ENCODE results near the gene CYP3A5. TPM values are rescaled to one million over a fixed set of nuclear protein-coding genes. Genes with fewer than 3 reads are reported as not detected.

The CYP3A5 gene
- total and polyA plus RNA-seq, 2 of the 8 experiments (the other 6 are each of a cell fraction or from before 2014, with no cell fraction given) = 0.06 TPM; not detected in 1

DNA sequence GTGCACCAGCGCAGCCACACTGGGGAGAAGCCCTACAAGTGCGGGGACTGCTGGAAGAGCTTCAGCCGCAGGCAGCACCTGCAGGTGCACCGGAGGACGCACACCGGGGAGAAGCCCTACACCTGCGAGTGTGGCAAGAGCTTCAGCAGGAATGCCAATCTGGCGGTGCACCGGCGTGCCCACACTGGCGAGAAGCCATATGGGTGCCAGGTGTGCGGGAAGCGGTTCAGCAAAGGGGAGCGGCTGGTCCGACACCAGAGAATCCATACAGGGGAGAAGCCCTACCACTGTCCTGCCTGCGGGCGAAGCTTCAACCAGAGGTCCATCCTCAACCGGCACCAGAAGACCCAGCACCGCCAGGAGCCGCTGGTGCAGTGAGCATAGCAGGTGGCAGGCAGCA is 50.2 kb downstream of the CYP3A5 start:
- DNase-seq (ENCODE audit: low read depth in 1 of 2, low spot score in 2 of 2) = no peak
- H3K79me1 ChIP-seq (ENCODE audit: low read depth, low read length) = peaks cover 6% of the 10 kb centered on the region
- WGBS, 2 experiments (ENCODE audit: extremely low coverage in 1 of 2, insufficient coverage in 1 of 2, insufficient read length in 1 of 2, insufficient replicate concordance in 2 of 2, low coverage in 1 of 2, low lambda C conversion rate in 2 of 2, missing lambda C conversion rate in 1 of 2) = 88% methylated on average over 19 of the region's 20 CpGs; no CpG with 5 or more reads in 1 of the 2 experiments
- H2BK15ac ChIP-seq (ENCODE audit: low read length) = 0 out of 2 replicates have a peak overlapping the region, but pooled peaks have one; percentile 34
- no peak overlapping the region for H2AK5ac ChIP-seq (ENCODE audit: low read depth, low read length)
- peaks cover 3% of the 10 kb centered on the region in 2 experiments for H4K20me1 ChIP-seq (replicated peaks in 1 of 2; ENCODE audit: control insufficient read depth in 1 of 2, insufficient read depth in 2 of 2, low read length in 2 of 2)
- peaks cover 10 to 26% (median 18%) of the 10 kb centered on the region in 4 experiments for H3K4me1 ChIP-seq (replicated peaks in 1 of 4; ENCODE audit: control insufficient read depth in 3 of 4, insufficient read depth in 4 of 4, low read length in 3 of 4)
- no peak overlapping the region for H4K91ac ChIP-seq (replicated peaks; ENCODE audit: insufficient read length, low read length)
- H2BK120ac ChIP-seq (replicated peaks; ENCODE audit: low read depth, low read length) = no peak overlapping the region
- no peak overlapping the region; the same call in 1 of the 2 replicates for H4K8ac ChIP-seq (ENCODE audit: extremely low read depth, insufficient read depth, low read length)
- H3K56ac ChIP-seq (replicated peaks; ENCODE audit: insufficient read length, low read depth, low read length) = no peak overlapping the region
- TF ChIP-seq HDAC6 (IDR thresholded peaks at IDR 0.05; ENCODE audit: low read depth, low read length) = no peak
- no peak for TF ChIP-seq CHD1 (IDR thresholded peaks at IDR 0.05; ENCODE audit: low read depth, low read length)
- no peak for TF ChIP-seq NRF1 (IDR thresholded peaks at IDR 0.05; ENCODE audit: low read depth, low read length)
- no peak for TF ChIP-seq ASH2L (IDR thresholded peaks at IDR 0.05; ENCODE audit: low read length)
- TF ChIP-seq KDM1A (IDR thresholded peaks at IDR 0.05; ENCODE audit: borderline replicate concordance, low read length) = no peak
- no peak overlapping the region for H2BK12ac ChIP-seq (ENCODE audit: low read depth, low read length)
- H3K14ac ChIP-seq (ENCODE audit: insufficient read length) = no peak overlapping the region
- no peaks in the 10 kb centered on the region for H3K27me3 ChIP-seq (replicated peaks in 1 of 4; ENCODE audit: control insufficient read depth in 3 of 4, extremely low read depth in 1 of 4, insufficient read depth in 3 of 4, low read length in 3 of 4)
- no peak for FAIRE-seq
- H3K4me3 ChIP-seq (ENCODE audit: extremely low read depth in 1 of 4, insufficient read depth in 2 of 4, low read depth in 3 of 4, low read length in 4 of 4) = no peak overlapping the region
- no peak overlapping the region for H3K18ac ChIP-seq (ENCODE audit: extremely low read depth, low read length)
- H3K4me2 ChIP-seq (ENCODE audit: insufficient read depth in 1 of 2, low read depth in 2 of 2, low read length in 2 of 2) = no peak overlapping the region
- peaks cover 19 to 62% (median 33%) of the 10 kb centered on the region in 4 experiments for H3K36me3 ChIP-seq (ENCODE audit: control insufficient read depth in 2 of 4, insufficient read depth in 4 of 4, low read length in 3 of 4)
- H3K79me2 ChIP-seq (ENCODE audit: control insufficient read depth in 1 of 2, insufficient read depth in 2 of 2, low read length in 2 of 2) = 0 out of 4 replicates have a peak, but pooled peaks cover 0 to 4% of the 10 kb centered on the region in 2 experiments
- H3K4ac ChIP-seq (replicated peaks; ENCODE audit: insufficient read length, low read depth, low read length) = no peak overlapping the region
- no peak overlapping the region for H2BK20ac ChIP-seq (ENCODE audit: low read length)
- ChIA-PET POLR2A (ENCODE audit: partially characterized antibody) (interaction anchor here (0.7 to 3.8 kb wide), 5 partner anchors 8 to 66 kb away, joined by 3 to 15 read pairs (median 3); partner anchors contain the start of gene ZSCAN25), CTCF (ENCODE audit: partially characterized antibody) (interaction anchor here (0.9 to 2.7 kb wide), 4 partner anchors 9 to 289 kb away, joined by 3 to 13 read pairs (median 4); partner anchors contain the start of gene ZSCAN25)
- H4K5ac ChIP-seq (ENCODE audit: insufficient read length, low read depth, low read length) = no peak overlapping the region
- H3K9me3 ChIP-seq (ENCODE audit: insufficient read depth in 2 of 2, low read depth in 1 of 2, low read length in 1 of 2) = no peaks in the 10 kb centered on the region
- no peak overlapping the region for H3K27ac ChIP-seq (ENCODE audit: low read depth, low read length)
- H3K9ac ChIP-seq (replicated peaks in 1 of 4; ENCODE audit: extremely low read depth in 1 of 4, low read depth in 3 of 4, low read length in 3 of 4) = no peak overlapping the region
- H2AFZ ChIP-seq (ENCODE audit: low read length) = no peak overlapping the region
- H3K23ac ChIP-seq (ENCODE audit: insufficient read length) = no peak overlapping the region
- no peaks in the 10 kb centered on the region for H3K23me2 ChIP-seq (ENCODE audit: low read depth, low read length)
- H2BK5ac ChIP-seq (ENCODE audit: low read depth, low read length) = 0 out of 2 replicates have a peak overlapping the region, but pooled peaks have one; percentile 5

Measured in H1 (cell line).